ENCODE results near the gene IWS1. TPM values are rescaled to one million over a fixed set of nuclear protein-coding genes. Genes with fewer than 3 reads are reported as not detected.
"Not testable (repeated sequence)": the region's sequence is repeated elsewhere in the genome, so short reads cannot be mapped to it uniquely, and the experiment has no call there.

Gene IWS1
- total RNA-seq, 2 experiments from 2014 or later: 52.3 to 53.7 TPM

DNA sequence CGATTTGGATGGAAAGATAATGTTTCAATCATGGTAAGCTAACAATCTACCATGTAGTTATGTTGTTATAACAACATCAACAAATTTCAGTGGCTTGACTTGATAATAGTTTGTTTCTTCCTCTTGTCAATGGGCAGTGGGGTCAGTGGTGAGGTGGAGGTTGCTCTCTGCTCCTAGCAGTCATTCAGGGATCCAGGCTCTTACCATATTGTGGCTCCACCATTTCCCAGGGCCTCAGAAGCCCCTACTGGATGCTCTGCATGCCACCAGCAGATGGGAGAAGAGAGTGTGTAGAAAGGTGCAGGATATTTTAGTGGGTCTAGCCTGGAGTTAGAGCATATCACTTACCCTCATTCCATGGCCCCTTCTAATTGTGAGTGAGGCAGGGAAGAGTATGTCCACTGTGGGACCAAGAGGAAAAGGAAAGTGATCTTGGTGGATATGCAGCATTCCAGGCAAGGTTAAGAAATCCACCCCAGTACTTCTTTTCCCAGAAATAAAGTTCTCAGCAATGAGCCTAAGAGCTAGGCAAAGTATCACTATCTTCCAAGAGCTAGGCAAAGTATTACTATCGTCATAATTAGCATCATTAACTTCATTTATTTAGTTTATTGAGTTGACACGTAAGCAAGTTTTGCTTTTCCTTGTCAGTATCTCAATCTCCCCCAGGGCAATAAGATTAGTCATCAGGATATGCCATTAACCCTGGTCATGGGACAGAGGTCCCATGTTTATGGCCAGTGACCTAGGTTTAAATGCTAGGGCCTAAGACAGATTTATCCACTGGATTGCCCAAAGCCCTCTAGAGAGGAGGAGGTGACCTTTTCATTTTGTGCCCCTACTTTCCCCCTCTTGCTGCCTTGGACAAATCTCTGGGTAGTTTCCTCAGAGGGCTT lies 4.2 kb upstream of the IWS1 start:
- CTCF ChIA-PET: no interaction called here
- POLR2A ChIA-PET: interaction anchor here (1.1 kb wide), 1 partner anchor 20 kb away, joined by 3 read pairs; no protein-coding TSS in a partner anchor
- no peak for ATAC-seq
- H3K4me1 Mint-ChIP-seq (ENCODE audit: low read depth): peaks cover 8% of the 10 kb centered on the region
- intact Hi-C loops (cut with micrococcal nuclease): no loop called here
- no peaks in the 10 kb centered on the region for H3K9me3 Mint-ChIP-seq
- H3K27me3 Mint-ChIP-seq: no peaks in the 10 kb centered on the region
- no peak overlapping the region for H3K4me3 Mint-ChIP-seq
- H3K27ac Mint-ChIP-seq: no peak overlapping the region
- no peak for DNase-seq
- TF ChIP-seq, protein P1, sequence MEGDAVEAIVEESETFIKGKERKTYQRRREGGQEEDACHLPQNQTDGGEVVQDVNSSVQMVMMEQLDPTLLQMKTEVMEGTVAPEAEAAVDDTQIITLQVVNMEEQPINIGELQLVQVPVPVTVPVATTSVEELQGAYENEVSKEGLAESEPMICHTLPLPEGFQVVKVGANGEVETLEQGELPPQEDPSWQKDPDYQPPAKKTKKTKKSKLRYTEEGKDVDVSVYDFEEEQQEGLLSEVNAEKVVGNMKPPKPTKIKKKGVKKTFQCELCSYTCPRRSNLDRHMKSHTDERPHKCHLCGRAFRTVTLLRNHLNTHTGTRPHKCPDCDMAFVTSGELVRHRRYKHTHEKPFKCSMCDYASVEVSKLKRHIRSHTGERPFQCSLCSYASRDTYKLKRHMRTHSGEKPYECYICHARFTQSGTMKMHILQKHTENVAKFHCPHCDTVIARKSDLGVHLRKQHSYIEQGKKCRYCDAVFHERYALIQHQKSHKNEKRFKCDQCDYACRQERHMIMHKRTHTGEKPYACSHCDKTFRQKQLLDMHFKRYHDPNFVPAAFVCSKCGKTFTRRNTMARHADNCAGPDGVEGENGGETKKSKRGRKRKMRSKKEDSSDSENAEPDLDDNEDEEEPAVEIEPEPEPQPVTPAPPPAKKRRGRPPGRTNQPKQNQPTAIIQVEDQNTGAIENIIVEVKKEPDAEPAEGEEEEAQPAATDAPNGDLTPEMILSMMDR (IDR thresholded peaks at IDR 0.05): no peak
- H3K36me3 Mint-ChIP-seq (ENCODE audit: low read depth): peaks cover 3% of the 10 kb centered on the region

DNA sequence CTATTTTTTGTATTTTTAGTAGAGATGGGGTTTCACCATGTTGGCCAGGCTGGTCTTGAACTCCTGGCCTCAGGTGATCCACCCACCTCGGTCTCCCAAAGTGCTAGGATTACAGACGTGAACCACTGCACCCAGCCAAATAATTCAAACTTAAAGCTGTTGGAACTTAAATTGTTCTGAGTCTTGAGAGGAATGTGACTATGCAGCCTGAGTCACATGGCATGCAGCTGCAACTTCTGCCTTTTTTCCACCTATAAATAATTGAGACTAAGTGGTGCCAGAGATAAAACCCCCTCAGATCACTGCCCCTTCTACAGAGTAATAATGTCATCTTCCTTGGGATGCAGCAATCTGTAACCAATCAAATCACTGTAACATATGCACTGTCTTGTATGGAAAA lies 3.1 kb upstream of the IWS1 start:
- CTCF ChIA-PET: interaction anchor here (1.1 to 2.0 kb wide), 4 partner anchors 10 to 62 kb away, joined by 3 to 10 read pairs (median 4); no protein-coding TSS in a partner anchor
- intact Hi-C loops (cut with micrococcal nuclease); DNase-seq; H3K27me3 Mint-ChIP-seq; H3K27ac Mint-ChIP-seq; H3K36me3 Mint-ChIP-seq (ENCODE audit: low read depth); H3K4me3 Mint-ChIP-seq; H3K4me1 Mint-ChIP-seq (ENCODE audit: low read depth); H3K9me3 Mint-ChIP-seq; ATAC-seq: not testable (repeated sequence)
- POLR2A ChIA-PET: interaction anchor here (0.6 to 1.1 kb wide), 2 partner anchors 21 to 173 kb away, joined by 3 to 4 read pairs; no protein-coding TSS in a partner anchor

DNA sequence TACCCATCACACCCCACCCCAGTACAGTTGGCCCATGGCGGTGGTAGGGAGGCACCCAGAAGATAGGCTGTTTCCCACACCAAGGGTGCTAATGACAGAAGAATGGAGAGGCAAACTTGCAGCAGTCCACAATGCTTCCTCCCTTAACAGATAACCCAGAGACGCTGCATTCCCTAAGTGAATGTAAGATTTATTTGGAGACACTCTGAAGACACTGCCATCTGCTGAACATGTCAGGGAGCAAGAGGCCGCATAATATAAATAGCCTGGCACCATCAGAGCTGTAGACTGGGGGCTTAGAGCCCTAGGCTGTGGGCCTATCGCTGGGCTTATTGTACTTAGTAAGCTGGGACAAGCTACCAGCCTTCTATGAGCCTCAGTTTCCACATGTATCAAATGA lies 2.2 kb upstream of the IWS1 start:
- ATAC-seq: no peak
- Mint-ChIP-seq H3K4me1 (ENCODE audit: low read depth) (peaks cover 14% of the 10 kb centered on the region), H3K4me3 (no peak overlapping the region), H3K27me3 (no peaks in the 10 kb centered on the region), H3K9me3 (no peaks in the 10 kb centered on the region), H3K36me3 (ENCODE audit: low read depth) (peaks cover 12% of the 10 kb centered on the region), H3K27ac (no peak overlapping the region)
- no peak for DNase-seq
- intact Hi-C loops (cut with micrococcal nuclease): no loop called here
- POLR2A ChIA-PET: no interaction called here
- TF ChIP-seq, protein P1 (IDR thresholded peaks at IDR 0.05): no peak
- CTCF ChIA-PET: interaction anchor here (1.1 to 2.0 kb wide), 4 partner anchors 11 to 63 kb away, joined by 3 to 10 read pairs (median 4); no protein-coding TSS in a partner anchor

DNA sequence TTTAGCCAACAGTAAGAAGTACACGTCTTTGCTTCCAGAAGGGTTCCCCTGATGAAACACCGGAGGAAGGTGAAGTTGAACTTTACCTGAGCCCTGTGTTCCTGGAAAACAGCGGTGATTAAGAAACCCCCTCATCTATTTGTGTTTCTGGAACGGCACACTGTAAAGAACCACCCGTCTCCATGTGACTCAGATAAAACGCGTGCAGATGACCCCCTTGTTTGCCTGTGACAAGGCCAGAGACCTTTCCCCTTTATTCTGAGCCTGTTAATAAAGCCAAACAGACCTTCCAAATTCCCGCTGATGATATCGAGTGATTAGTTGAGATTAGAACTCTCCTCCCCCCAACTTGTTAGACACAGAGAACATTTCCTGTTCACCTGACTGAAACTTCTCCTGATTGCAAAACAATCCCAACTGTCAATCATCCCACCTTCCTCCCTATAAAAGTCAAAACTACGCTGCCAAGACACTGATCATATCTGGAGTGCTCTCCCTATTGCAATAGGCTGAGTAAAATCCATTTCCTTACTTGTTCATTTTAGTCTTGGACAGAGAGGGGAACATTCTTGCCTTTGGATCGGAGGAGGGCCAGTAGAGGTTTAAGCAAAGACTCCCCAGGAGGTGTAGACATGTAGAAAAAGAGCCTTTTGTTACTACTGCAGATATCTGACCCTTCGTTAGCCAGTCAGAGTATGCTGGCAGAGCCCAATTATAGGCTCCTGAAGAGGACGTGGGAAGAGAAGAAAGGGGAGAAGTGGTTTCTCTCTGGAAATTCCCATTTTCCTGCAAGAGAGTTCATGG lies 914 bp upstream of the IWS1 start:
- peaks cover 19% of the 10 kb centered on the region for H3K36me3 Mint-ChIP-seq (ENCODE audit: low read depth)
- intact Hi-C loops (cut with micrococcal nuclease): no loop called here
- CTCF ChIA-PET: interaction anchor here (0.6 to 2.0 kb wide), 4 partner anchors 9 to 330 kb away, joined by 3 to 10 read pairs (median 4); no protein-coding TSS in a partner anchor
- peaks cover 22% of the 10 kb centered on the region for H3K4me1 Mint-ChIP-seq (ENCODE audit: low read depth)
- ATAC-seq (peak; percentile 18), DNase-seq (no peak)
- no peaks in the 10 kb centered on the region for H3K9me3 Mint-ChIP-seq
- peak overlapping the region; percentile 96 for H3K4me3 Mint-ChIP-seq
- H3K27me3 Mint-ChIP-seq: no peaks in the 10 kb centered on the region
- peak overlapping the region; percentile 96 for H3K27ac Mint-ChIP-seq
- TF ChIP-seq, protein P1 (IDR thresholded peaks at IDR 0.05): no peak
- POLR2A ChIA-PET: interaction anchor here (0.5 to 1.6 kb wide), 9 partner anchors 9 to 360 kb away, joined by 3 to 6 read pairs (median 4); no protein-coding TSS in a partner anchor

DNA sequence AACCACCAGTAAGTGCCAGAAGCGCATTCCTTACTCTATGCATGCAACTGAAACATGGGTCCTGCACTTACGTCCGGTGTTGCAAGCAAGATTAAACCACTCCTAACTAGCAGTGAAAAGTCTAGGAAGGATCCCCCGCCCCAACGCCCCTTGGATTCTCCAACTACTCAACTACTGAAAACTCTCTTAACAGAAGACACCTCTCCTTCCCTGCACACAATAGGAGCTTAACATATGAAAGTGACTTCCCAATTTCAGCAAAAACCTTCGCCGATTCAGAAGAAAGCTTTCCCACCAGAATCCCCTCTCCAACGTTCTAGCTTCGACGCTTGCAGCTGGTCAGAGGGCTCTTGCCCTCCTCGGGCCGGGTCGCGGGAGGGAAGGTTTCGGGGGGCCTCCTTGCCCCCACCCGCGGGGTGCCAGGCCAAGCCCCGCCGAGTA lies 578 bp downstream of the IWS1 start:
- intact Hi-C loops (cut with micrococcal nuclease): no loop called here
- peaks cover 28% of the 10 kb centered on the region for H3K4me1 Mint-ChIP-seq (ENCODE audit: low read depth)
- DNase-seq (no peak), ATAC-seq (no peak)
- peak overlapping the region; percentile 96 for H3K4me3 Mint-ChIP-seq
- TF ChIP-seq, protein P1 (IDR thresholded peaks at IDR 0.05): no peak
- H3K36me3 Mint-ChIP-seq (ENCODE audit: low read depth): peaks cover 27% of the 10 kb centered on the region
- H3K9me3 Mint-ChIP-seq: no peaks in the 10 kb centered on the region
- ChIA-PET POLR2A (interaction anchor here (0.7 to 1.6 kb wide), 8 partner anchors 10 to 446 kb away, joined by 3 to 6 read pairs (median 3); no protein-coding TSS in a partner anchor), CTCF (interaction anchor here (0.9 to 1.2 kb wide), 2 partner anchors 8 to 124 kb away, joined by 3 read pairs; no protein-coding TSS in a partner anchor)
- H3K27ac Mint-ChIP-seq: peak overlapping the region; percentile 96
- no peaks in the 10 kb centered on the region for H3K27me3 Mint-ChIP-seq

DNA sequence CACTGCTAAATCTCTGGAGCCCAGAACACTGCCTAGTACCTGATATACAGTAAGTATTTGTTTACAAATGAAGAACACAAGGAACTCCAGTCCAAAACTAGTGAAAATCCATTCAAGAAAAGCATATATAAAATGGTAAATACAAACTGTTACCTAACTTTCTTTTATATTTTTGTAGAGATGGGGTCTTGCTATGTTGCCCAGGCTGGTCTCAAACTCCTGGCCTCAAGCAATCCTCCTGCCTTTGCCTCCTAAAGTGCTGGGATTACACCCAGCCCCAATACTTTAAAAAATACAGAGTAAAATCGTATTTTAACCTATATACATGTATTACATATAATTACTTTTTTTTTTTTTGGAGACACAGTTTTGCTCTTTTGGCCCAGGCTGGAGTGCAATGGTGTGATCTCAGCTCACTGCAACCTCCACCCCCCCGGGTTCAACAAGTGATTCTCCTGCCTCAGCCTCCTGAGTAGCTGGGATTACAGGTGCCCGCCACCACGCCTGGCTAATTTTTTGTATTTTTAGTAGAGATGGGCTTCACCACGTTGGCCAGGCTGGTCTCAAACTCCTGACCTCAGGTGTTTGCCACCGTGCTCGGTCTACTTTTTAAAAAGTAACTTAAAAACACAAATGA lies 2.0 kb downstream of the IWS1 start:
- Mint-ChIP-seq H3K36me3 (ENCODE audit: low read depth) (peaks cover 37% of the 10 kb centered on the region), H3K4me3 (peak overlapping the region; percentile 96), H3K4me1 (ENCODE audit: low read depth) (peaks cover 37% of the 10 kb centered on the region), H3K27ac (peak overlapping the region; percentile 31)
- DNase-seq; intact Hi-C loops (cut with micrococcal nuclease); ATAC-seq; POLR2A ChIA-PET; CTCF ChIA-PET; H3K9me3 Mint-ChIP-seq; H3K27me3 Mint-ChIP-seq: not testable (repeated sequence)
